ENCODE data around the gene BFSP1.

BFSP1 gene

GRCh38 chr20:17518339-17519052, 12.7 kb downstream of the BFSP1 start:
- no peak for DNase-seq

- DNase-seq: no peak
Observed at GRCh38 chr20:17515053-17515452, 16.1 kb downstream of the BFSP1 start.

GRCh38 chr20:17513939-17514338, 17.2 kb downstream of the BFSP1 start:
- DNase-seq: no peak

- no peak for DNase-seq
Observed at GRCh38 chr20:17511401-17511800, 19.8 kb downstream of the BFSP1 start.

- DNase-seq: no peak
Observed at GRCh38 chr20:17510548-17510947, 20.6 kb downstream of the BFSP1 start.

- no peak for DNase-seq
Observed at GRCh38 chr20:17508756-17509155, 22.4 kb downstream of the BFSP1 start.

- DNase-seq: no peak
Observed at GRCh38 chr20:17507531-17507930, 23.6 kb downstream of the BFSP1 start.

GRCh38 chr20:17507032-17507431, 24.1 kb downstream of the BFSP1 start:
- no peak for DNase-seq

- no peak for DNase-seq
Observed at GRCh38 chr20:17505636-17506517, 25.3 kb downstream of the BFSP1 start.

- DNase-seq: no peak
Observed at GRCh38 chr20:17504898-17505635, 26.1 kb downstream of the BFSP1 start.

GRCh38 chr20:17504066-17504897, 26.9 kb downstream of the BFSP1 start:
- DNase-seq: no peak

- DNase-seq: no peak
Observed at GRCh38 chr20:17503301-17504065, 27.7 kb downstream of the BFSP1 start.

GRCh38 chr20:17502105-17502504, 29.1 kb downstream of the BFSP1 start:
- no peak for DNase-seq

- no peak for DNase-seq
Observed at GRCh38 chr20:17501701-17502100, 29.5 kb downstream of the BFSP1 start.

GRCh38 chr20:17500826-17501225, 30.4 kb downstream of the BFSP1 start:
- no peak for DNase-seq

GRCh38 chr20:17500271-17500670, 30.9 kb downstream of the BFSP1 start:
- DNase-seq: no peak

GRCh38 chr20:17499041-17499440, 32.1 kb downstream of the BFSP1 start:
- DNase-seq: peak; percentile 24

- DNase-seq: no peak
Observed at GRCh38 chr20:17498641-17499040, 32.5 kb downstream of the BFSP1 start.

GRCh38 chr20:17497821-17498580, 33.2 kb downstream of the BFSP1 start:
- no peak for DNase-seq

GRCh38 chr20:17495826-17496225, 35.4 kb downstream of the BFSP1 start:
- no peak for DNase-seq

- DNase-seq: no peak
Observed at GRCh38 chr20:17494201-17494600, 37.0 kb downstream of the BFSP1 start.
